ENCODE measurements around the gene NAPEPLD. TPM values are rescaled to one million over a fixed set of nuclear protein-coding genes. Genes with fewer than 3 reads are reported as not detected.
"Not testable (repeated sequence)": the region's sequence is repeated elsewhere in the genome, so short reads cannot be mapped to it uniquely, and the experiment has no call there.

NAPEPLD gene
- total RNA-seq, 1 experiment from 2014 or later = 4.8 TPM

DNA sequence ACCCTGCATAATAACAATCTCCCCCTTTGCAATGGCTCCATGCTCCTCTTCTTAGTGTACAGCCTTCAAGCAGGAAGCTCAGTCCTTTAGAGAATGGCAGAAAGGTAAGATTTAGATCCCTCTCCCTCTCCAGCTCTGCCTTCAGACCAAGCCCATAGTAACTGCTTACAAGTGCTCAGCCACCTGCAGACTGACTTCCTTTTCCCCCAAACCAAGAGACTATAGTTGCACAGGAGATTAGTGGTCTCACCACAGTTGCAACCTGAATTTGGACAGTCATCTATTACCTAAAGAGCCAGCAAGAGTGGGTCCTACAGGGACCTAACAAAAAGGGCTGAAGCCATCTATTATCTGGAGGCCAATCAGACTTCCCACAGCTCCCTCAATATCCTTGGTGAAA is 90.8 kb downstream of the NAPEPLD start:
- Histone ChIP-seq H3K4me3 (no peak overlapping the region), H3K27me3 (no peaks in the 10 kb centered on the region), H3K9me3 (no peaks in the 10 kb centered on the region), H3K36me3 (no peaks in the 10 kb centered on the region)
- DNase-seq = no peak

DNA sequence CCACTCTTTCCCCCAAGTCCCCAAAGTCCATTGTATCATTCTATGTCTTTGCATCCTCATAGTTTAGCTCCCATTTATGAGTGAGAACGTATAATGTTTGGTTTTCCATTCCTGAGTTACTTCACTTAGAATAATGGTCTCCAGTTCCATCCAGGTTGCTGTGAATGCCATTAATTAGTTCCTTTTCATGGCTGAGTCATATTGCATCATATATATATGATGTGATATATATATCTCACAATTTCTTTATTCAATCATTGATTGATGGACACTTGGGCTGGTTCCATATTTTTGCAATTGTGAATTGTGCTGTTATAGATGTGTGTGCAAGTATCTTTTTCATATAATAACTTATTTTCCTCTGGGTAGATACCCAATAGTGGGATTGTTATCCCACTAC is 92.9 kb downstream of the NAPEPLD start:
- H3K36me3 ChIP-seq, DNase-seq, H3K9me3 ChIP-seq, H3K27me3 ChIP-seq, H3K4me3 ChIP-seq: not testable (repeated sequence)

DNA sequence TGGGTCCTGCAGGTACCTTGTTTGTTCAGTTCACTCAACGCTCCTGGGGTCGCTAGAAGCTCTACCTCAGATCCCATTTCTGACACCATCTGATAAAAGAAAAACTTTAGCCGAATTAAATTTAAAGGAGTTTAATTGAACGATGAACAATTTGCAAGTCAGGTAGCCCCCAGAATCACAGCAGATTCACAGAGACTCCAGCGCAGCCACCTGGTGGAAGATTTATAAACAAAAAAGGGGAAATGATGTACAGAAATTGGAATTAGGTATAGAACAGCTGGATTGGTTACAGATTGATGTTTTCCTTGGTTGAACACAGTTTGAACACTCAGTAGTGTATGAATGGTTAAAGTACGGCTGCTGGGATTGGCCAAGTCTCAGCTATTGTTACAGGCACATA is 97.4 kb downstream of the NAPEPLD start:
- Histone ChIP-seq H3K36me3 (no peaks in the 10 kb centered on the region), H3K9me3 (no peaks in the 10 kb centered on the region), H3K4me3 (no peak overlapping the region), H3K27me3 (no peaks in the 10 kb centered on the region)
- no peak for DNase-seq

Other genes with a start within 250 kb of the NAPEPLD start
- 0.13 TPM in 1 of 2 replicates, not detected in the other for gene LRRC17, start 236.1 kb downstream of the NAPEPLD start, total RNA-seq (2014; rRNA removed; shearing (Covaris generic); ENCODE audit: low replicate concordance)
- gene FBXL13, start 74.3 kb downstream of the NAPEPLD start, total RNA-seq (2014; rRNA removed; shearing (Covaris generic); ENCODE audit: low replicate concordance) = 0.25 and 1.3 TPM in 2 replicates
- gene ARMC10, start 74.0 kb downstream of the NAPEPLD start, total RNA-seq (2014; rRNA removed; shearing (Covaris generic); ENCODE audit: low replicate concordance) = 32.3 and 65.6 TPM in 2 replicates
- gene PMPCB, start 148.3 kb upstream of the NAPEPLD start, total RNA-seq (2014; rRNA removed; shearing (Covaris generic); ENCODE audit: low replicate concordance) = 44.3 and 56.3 TPM in 2 replicates
- 25.3 and 43.0 TPM in 2 replicates for gene DNAJC2, start 195.7 kb upstream of the NAPEPLD start, total RNA-seq (2014; rRNA removed; shearing (Covaris generic); ENCODE audit: low replicate concordance)
- gene PSMC2, start 198.5 kb upstream of the NAPEPLD start, total RNA-seq (2014; rRNA removed; shearing (Covaris generic); ENCODE audit: low replicate concordance) = 252 and 291 TPM in 2 replicates